Astrocyte (in vitro differentiated cells and primary cell): ENCODE results near the gene IFNA10.

ENCODE experiments used
- EZH2 ChIP-seq: IDR thresholded peaks from 2 replicates; pipeline ENCODE4 v1.6.1; 2012; ENCODE audit warnings: mild to moderate bottlenecking, low read length, inconsistent platforms; ENCODE audit not compliant: insufficient read depth
- TF ChIP-seq, protein P1 (sequence below): IDR thresholded peaks from 2 replicates; pipeline ENCODE4 v1.5.1; 2011; ENCODE audit warnings: low read depth, mild to moderate bottlenecking, inconsistent platforms, low read length, moderate library complexity; ENCODE audit not compliant: insufficient read depth

DNA sequence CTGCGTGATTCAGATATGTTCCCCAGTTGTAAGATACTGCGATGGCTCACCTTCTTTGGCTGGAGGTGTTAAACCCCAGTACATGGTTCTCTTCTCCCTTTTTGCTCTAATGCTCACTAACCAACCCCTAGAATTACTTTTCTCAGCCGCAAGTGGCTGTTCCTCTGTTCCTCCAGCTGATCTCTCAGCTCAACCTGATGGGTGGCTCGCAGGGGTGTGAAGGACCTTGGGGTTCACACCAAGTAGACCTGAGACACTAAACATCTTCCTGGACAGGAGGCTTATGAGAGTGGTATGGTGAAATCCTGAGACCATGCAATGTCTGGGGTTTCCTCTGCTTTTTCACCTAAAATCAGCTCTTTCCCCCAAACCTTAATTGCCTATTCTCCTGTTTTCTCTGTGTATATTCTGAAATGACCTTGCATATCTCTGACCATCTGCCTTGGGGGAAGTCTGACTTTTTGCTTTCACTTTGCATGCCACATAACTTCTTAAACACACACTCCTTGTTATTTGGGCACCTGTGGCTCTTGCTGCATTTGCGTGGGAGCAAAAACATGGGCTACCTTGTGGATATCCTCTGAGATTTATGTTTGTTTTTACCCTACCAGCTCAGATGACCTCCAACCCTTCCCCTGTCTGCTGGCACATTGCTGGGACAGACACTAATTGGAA lies 48.7 kb upstream of the IFNA10 start:
- TF ChIP-seq, protein P1, sequence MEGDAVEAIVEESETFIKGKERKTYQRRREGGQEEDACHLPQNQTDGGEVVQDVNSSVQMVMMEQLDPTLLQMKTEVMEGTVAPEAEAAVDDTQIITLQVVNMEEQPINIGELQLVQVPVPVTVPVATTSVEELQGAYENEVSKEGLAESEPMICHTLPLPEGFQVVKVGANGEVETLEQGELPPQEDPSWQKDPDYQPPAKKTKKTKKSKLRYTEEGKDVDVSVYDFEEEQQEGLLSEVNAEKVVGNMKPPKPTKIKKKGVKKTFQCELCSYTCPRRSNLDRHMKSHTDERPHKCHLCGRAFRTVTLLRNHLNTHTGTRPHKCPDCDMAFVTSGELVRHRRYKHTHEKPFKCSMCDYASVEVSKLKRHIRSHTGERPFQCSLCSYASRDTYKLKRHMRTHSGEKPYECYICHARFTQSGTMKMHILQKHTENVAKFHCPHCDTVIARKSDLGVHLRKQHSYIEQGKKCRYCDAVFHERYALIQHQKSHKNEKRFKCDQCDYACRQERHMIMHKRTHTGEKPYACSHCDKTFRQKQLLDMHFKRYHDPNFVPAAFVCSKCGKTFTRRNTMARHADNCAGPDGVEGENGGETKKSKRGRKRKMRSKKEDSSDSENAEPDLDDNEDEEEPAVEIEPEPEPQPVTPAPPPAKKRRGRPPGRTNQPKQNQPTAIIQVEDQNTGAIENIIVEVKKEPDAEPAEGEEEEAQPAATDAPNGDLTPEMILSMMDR = no peak
- no peak for TF ChIP-seq EZH2
